GM12864 (cell line): ENCODE measurements around the gene VTI1A.

Experiments
- DNase-seq: peaks from one replicate; pipeline ENCODE4 v3.0.0-alpha.2; 2011; ENCODE audit warnings: low read depth
- H3K4me3 ChIP-seq: 2 replicates; pipeline ENCODE4 v1.5.1; 2011; ENCODE audit warnings: mild to moderate bottlenecking, low read depth, low read length, control low read depth
- CTCF ChIP-seq: IDR thresholded peaks from 2 replicates; pipeline ENCODE4 v1.5.1; 2011; ENCODE audit warnings: low read depth, mild to moderate bottlenecking, moderate library complexity, low read length, control low read depth, inconsistent platforms; ENCODE audit errors: missing control alignments

The VTI1A gene

GRCh38 chr10:112433136-112433535 lies 13.9 kb upstream of the VTI1A start:
- no peak overlapping the region for H3K4me3 ChIP-seq
- TF ChIP-seq CTCF: no peak
- no peak for DNase-seq

- no peak for DNase-seq
- peak; percentile 11 for TF ChIP-seq CTCF
- H3K4me3 ChIP-seq: no peak overlapping the region
Measured at GRCh38 chr10:112434988-112435619, 11.9 kb upstream of the VTI1A start.

GRCh38 chr10:112438356-112438755 lies 8.7 kb upstream of the VTI1A start:
- H3K4me3 ChIP-seq: no peak overlapping the region

GRCh38 chr10:112441520-112441919 lies 5.5 kb upstream of the VTI1A start:
- no peak overlapping the region for H3K4me3 ChIP-seq
- no peak for DNase-seq
- no peak for TF ChIP-seq CTCF

More at GRCh38 chr10:112438356-112438755, 8.7 kb upstream of the VTI1A start:
- no peak for DNase-seq
- no peak for TF ChIP-seq CTCF

- no peak for DNase-seq
- no peak overlapping the region for H3K4me3 ChIP-seq
- no peak for TF ChIP-seq CTCF
Measured at GRCh38 chr10:112442063-112442462, 5.0 kb upstream of the VTI1A start.

- no peak for DNase-seq
- no peak for TF ChIP-seq CTCF
- peak overlapping the region; percentile 95 for H3K4me3 ChIP-seq
Measured at GRCh38 chr10:112446055-112446854, 760 bp upstream of the VTI1A start.

- no peak for DNase-seq
- H3K4me3 ChIP-seq: peak overlapping the region; percentile 95
- TF ChIP-seq CTCF: no peak
Measured at GRCh38 chr10:112447620-112447928, 559 bp downstream of the VTI1A start.
